Thyroid gland (tissue), 4 donors: Measurements from ENCODE around the gene JCHAIN. TPM values are rescaled to one million over a fixed set of nuclear protein-coding genes. Genes with fewer than 3 reads are reported as not detected.

Source experiments
- DNase-seq, 2 donors: peaks; one replicate each; pipeline ENCODE4 v3.0.0-alpha.2; 2019
- H3K27ac ChIP-seq, 3 donors: fragments of 200-600 bp; sonication (generic); 1 replicate in 2 of 3; 2 replicates in 1 of 3; pipeline ENCODE4 v1.5.1; 2016 to 2019; ENCODE audit warnings: mild to moderate bottlenecking in 1 of 3, moderate library complexity in 1 of 3
- H3K27me3 ChIP-seq: fragments of 200-600 bp; sonication (generic); one replicate; pipeline ENCODE4 v1.5.1; 2019
- H3K36me3 ChIP-seq, 2 donors: fragments of 200-600 bp; sonication (generic); one replicate each; pipeline ENCODE4 v1.5.1; 2016 to 2019
- H3K4me1 ChIP-seq, 2 donors: fragments of 200-600 bp; sonication (generic); one replicate each; pipeline ENCODE4 v1.5.1; 2017 to 2019
- H3K4me3 ChIP-seq, 3 donors: fragments of 200-600 bp; sonication (generic); replicated peaks in 1 of 3; 1 replicate in 2 of 3; 2 replicates in 1 of 3; pipeline ENCODE4 v1.5.1; 2016; ENCODE audit warnings: mild to moderate bottlenecking in 1 of 3
- H3K9me3 ChIP-seq: fragments of 200-600 bp; sonication (generic); one replicate; pipeline ENCODE4 v1.5.1; 2017
- CTCF ChIP-seq, 6 experiments: fragments of 200-600 bp in 3 of 6; fragments of 450-650 bp in 3 of 6; sonication (generic) in 3 of 6; IDR thresholded peaks; one replicate each; pipeline ENCODE4 v1.5.1; 2016 to 2019; ENCODE audit warnings: antibody characterized with exemption in 6 of 6, mild to moderate bottlenecking in 2 of 6, inconsistent platforms in 1 of 6, moderate library complexity in 1 of 6
- POLR2A ChIP-seq, 2 donors: fragments of 450-650 bp; IDR thresholded peaks; one replicate each; pipeline ENCODE4 v1.6.1; 2017; ENCODE audit warnings: antibody characterized with exemption in 2 of 2, mild to moderate bottlenecking in 2 of 2, moderate library complexity in 1 of 2
- WGBS, 2 donors: methylation state at CpG; one replicate each; pipeline ENCODE4 v1.1.5; 2017; 5-methylcytosine and 5-hydroxymethylcytosine counted together
- intact Hi-C: fragments of 100-400 bp; cut with DNase I; formaldehyde crosslinking; loops from one replicate; pipeline ENCODE4 v1.15.1; 2023
- total RNA-seq, 4 donors: library from RNA; depleted of rRNA; stranded (reverse); fragments of >200 nt; gene quantifications; one replicate each; pipeline ENCODE4 v1.2.3, GENCODE V29; 2016

The JCHAIN gene
- total RNA-seq, 4 donors from 2014 or later: 0.67 to 154 (median 3.7) TPM; not detected in 1

DNA sequence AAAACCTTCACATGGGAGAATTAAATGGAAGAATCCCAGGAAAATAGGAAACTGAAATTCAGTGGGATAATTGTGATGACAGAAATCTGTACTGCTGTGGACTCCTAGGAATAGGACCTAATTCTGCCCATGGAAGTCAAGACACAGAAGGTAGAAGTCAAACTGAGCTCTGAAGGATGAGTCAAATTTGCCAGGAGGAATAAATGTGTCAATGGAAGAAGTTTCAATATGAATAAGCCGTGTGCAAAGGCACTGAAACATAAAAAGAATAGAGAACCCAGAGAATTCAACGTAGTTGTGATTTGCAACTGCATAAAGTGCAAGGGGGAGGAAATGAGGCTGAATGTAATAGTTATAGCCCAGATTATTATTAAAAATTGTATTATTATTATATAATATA is 26.1 kb downstream of the JCHAIN start:
- intact Hi-C loops: no loop called here
- WGBS, 2 donors: 73 to 85% methylated on average over 2 of the region's 2 CpGs

DNA sequence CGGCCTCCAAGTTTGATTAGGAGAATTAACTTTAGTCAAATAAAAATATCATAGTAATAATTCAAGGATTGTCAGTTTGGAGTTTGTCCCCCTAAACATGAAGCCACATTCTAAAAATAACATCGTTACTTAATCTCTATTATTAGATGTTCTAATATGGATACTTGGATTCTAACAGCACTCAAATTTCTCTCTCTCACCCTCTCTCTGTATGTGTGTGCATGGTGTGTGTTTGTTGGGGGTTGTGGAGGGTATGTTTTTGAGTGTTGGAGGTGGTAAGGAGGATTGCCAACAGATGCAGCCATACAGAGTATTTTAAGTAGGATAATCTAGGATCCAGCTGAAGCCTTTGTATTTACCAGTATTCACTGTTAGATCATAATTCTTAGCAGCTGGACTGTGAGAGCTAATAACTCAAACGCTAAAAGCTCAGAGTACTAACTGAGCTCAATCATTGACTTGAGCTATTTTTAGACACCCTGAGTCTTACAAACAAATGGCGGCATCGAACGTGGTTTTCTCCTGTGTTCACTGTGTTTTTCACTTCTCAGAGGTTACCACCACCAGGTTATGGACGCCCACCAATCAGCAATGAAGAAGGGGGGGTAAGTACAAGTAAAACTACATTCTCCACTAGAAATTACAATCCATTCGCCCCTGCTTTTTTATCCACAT is 28.9 kb downstream of the JCHAIN start:
- no peaks in the 10 kb centered on the region for H3K36me3 ChIP-seq
- H3K4me1 ChIP-seq: no peaks in the 10 kb centered on the region
- no peak for DNase-seq
- H3K4me3 ChIP-seq: no peak overlapping the region
- no peaks in the 10 kb centered on the region for H3K9me3 ChIP-seq
- intact Hi-C loops: no loop called here
- WGBS, 2 donors: 65 to 69% methylated on average over 8 of the region's 8 CpGs
- H3K27ac ChIP-seq: no peak overlapping the region
- no peaks in the 10 kb centered on the region for H3K27me3 ChIP-seq
- TF ChIP-seq CTCF (IDR thresholded peaks at IDR 0.05) (no peak), POLR2A (IDR thresholded peaks at IDR 0.05) (no peak)

More for the DNA sequence above, 26.1 kb downstream of the JCHAIN start:
- no peaks in the 10 kb centered on the region for H3K9me3 ChIP-seq
- H3K27ac ChIP-seq: no peak overlapping the region
- H3K27me3 ChIP-seq: no peaks in the 10 kb centered on the region
- TF ChIP-seq POLR2A (IDR thresholded peaks at IDR 0.05): no peak
- TF ChIP-seq CTCF (IDR thresholded peaks at IDR 0.05): no peak
- DNase-seq: no peak
- H3K4me1 ChIP-seq: no peaks in the 10 kb centered on the region
- H3K4me3 ChIP-seq: no peak overlapping the region
- H3K36me3 ChIP-seq: no peaks in the 10 kb centered on the region

DNA sequence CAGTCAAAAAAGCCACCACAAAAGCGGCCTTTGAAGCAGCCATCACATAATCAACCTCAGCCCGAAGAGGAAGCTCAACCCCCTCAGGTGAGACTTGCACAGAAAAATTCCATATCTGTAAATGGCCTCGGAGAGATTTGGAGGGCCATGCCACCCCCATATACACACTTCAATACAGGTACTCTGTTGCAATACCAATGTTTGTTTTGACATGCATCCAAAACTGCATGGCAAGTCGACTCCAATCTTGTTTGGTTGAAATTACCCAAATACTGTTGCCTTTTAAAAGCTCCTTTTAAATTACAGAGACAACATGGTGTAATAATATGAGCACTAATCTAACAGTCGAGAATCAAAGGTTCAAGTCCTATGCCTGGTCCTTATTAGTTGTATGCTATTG is 31.8 kb downstream of the JCHAIN start:
- Histone ChIP-seq H3K4me3 (no peak overlapping the region), H3K27ac (no peak overlapping the region), H3K4me1 (no peaks in the 10 kb centered on the region), H3K36me3 (no peaks in the 10 kb centered on the region), H3K9me3 (no peaks in the 10 kb centered on the region), H3K27me3 (no peaks in the 10 kb centered on the region)
- TF ChIP-seq POLR2A (IDR thresholded peaks at IDR 0.05) (no peak), CTCF (IDR thresholded peaks at IDR 0.05) (no peak)
- no peak for DNase-seq
- intact Hi-C loops: no loop called here
- 82 to 85% methylated on average over 5 of the region's 5 CpGs for WGBS, 2 donors

- WGBS, 2 donors: 85 to 89% methylated on average over 1 of the region's 1 CpG
- Histone ChIP-seq H3K4me3 (no peak overlapping the region), H3K27ac (no peak overlapping the region), H3K27me3 (no peaks in the 10 kb centered on the region), H3K36me3 (no peaks in the 10 kb centered on the region), H3K9me3 (no peaks in the 10 kb centered on the region), H3K4me1 (no peaks in the 10 kb centered on the region)
- TF ChIP-seq CTCF (IDR thresholded peaks at IDR 0.05) (no peak), POLR2A (IDR thresholded peaks at IDR 0.05) (no peak)
- no peak for DNase-seq
- intact Hi-C loops: no loop called here
Measured at GRCh38 chr4:70632028-70632427, 34.3 kb downstream of the JCHAIN start.

DNA sequence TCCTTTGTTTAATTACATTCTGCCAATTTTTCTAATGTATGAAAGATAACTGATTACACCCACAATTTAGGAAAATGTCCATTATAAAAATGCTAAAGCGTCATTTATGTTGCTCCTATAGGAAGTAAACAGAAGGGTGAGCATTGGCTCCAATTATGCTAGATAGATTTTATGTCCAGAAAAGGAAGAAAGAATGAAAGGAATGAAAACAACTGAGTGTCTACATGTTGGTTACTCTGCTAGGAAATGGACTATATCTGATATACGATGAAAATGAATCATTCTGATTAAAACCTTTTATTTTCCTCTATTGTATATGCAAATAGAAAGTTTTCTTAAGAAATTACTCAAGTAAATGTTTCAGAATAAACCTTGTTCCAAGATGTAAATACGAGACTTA is 36.1 kb downstream of the JCHAIN start:
- Histone ChIP-seq H3K27me3 (no peaks in the 10 kb centered on the region), H3K4me1 (no peaks in the 10 kb centered on the region), H3K27ac (no peak overlapping the region), H3K36me3 (no peaks in the 10 kb centered on the region), H3K4me3 (no peak overlapping the region), H3K9me3 (no peaks in the 10 kb centered on the region)
- DNase-seq: no peak
- intact Hi-C loops: no loop called here
- WGBS, 2 donors: 84 to 86% methylated on average over 3 of the region's 3 CpGs
- TF ChIP-seq POLR2A (IDR thresholded peaks at IDR 0.05): no peak
- TF ChIP-seq CTCF (IDR thresholded peaks at IDR 0.05): no peak
